ENCODE measurements around the gene CYP2J2. TPM values are rescaled to one million over a fixed set of nuclear protein-coding genes. Genes with fewer than 3 reads are reported as not detected.

Gene CYP2J2
- total RNA-seq, 2 donors from 2014 or later, result 100 to 243 TPM

DNA sequence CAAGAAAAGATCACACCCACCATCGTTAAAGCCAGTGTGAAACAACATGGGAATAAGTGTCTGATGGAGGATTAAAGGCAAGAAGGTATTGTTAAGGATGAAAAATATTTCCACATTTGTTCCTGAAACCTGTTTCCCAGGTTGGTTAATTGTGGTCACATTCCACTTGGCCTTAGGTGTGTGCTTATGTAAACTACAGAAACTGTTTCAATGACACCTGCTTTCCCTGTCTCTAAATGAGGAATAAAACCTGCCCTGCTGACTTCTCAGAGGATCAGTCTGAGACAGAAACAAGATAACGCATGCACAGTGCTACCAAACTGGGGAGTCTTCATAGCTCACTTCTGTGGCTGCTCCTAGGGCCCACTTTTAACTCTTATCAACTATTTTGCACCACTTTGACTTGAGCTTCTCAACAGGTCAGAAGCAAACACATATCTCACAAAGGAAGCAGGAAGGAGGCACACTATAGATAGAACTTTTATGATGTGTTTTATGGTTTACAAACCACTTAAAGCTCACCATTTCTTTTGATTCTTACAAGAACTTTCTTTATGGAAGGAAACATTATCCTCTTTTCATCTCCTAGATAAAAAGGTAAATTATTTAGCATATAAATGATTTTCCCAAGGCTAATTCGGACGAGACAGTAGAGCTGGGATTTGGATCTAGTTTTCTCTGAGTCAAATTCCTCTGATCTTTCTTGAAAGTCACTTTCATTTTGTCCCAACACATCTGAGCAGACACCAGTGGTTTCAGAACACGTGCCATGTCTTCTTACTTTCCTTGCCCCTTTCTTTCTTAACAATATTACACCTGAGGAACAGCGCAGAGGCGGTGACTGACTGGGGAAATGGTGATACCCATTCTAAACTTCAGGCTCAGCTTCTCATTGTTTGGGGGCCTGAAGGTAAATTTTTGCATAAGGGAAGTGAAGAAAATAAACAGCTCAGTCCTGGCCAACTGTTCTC, 33.4 kb downstream of the CYP2J2 start:
- H3K27me3 ChIP-seq, result no peaks in the 10 kb centered on the region
- no peak overlapping the region for H3K4me3 ChIP-seq
- H3K36me3 ChIP-seq, result peaks cover 20% of the 10 kb centered on the region

GRCh38 chr1:59885160-59885832, 41.3 kb downstream of the CYP2J2 start:
- TF ChIP-seq CTCF (IDR thresholded peaks at IDR 0.05), result no peak
- Histone ChIP-seq H3K4me3 (no peak overlapping the region), H3K27ac (peak overlapping the region; percentile 9 to 31), H3K9me3 (no peaks in the 10 kb centered on the region), H3K27me3 (no peaks in the 10 kb centered on the region), H3K4me1 (peaks cover 0 to 12% of the 10 kb centered on the region in 2 donors), H3K36me3 (no peaks in the 10 kb centered on the region)
- DNase-seq (ENCODE audit: low spot score), result no peak

More for the DNA sequence above, 33.4 kb downstream of the CYP2J2 start:
- Histone ChIP-seq H3K27ac (no peak overlapping the region), H3K4me1 (no peaks in the 10 kb centered on the region), H3K9me3 (no peaks in the 10 kb centered on the region)
- no peak for TF ChIP-seq CTCF (IDR thresholded peaks at IDR 0.05)
- DNase-seq (ENCODE audit: low spot score), result no peak

DNA sequence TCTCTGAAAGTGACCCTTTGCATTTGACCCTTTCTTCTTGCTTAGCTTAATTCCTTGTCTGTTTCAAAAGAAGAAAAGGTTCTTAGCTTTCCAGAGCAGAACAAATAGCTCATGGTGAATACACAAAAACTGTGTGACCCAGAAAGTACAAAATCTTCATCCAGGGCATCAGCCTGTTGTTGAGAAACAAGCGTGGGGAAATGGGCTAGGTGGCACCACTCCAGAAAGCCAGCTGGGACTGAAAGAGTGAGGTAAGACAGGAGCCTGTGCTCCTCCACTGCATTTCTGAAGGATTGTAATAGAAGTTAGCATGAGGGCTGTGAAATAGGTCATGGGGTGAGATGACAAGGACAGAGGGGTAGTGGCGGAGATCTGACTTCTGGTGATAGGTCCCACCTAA, 45.8 kb downstream of the CYP2J2 start:
- no peaks in the 10 kb centered on the region for H3K27me3 ChIP-seq
- H3K4me3 ChIP-seq, result no peak overlapping the region
- DNase-seq (ENCODE audit: low spot score), result no peak
- no peaks in the 10 kb centered on the region for H3K36me3 ChIP-seq
- H3K9me3 ChIP-seq, result peaks cover 0 to 13% of the 10 kb centered on the region in 2 donors
- no peak overlapping the region for H3K27ac ChIP-seq
- TF ChIP-seq CTCF (IDR thresholded peaks at IDR 0.05), result no peak
- peaks cover 0 to 9% of the 10 kb centered on the region in 2 donors for H3K4me1 ChIP-seq

DNA sequence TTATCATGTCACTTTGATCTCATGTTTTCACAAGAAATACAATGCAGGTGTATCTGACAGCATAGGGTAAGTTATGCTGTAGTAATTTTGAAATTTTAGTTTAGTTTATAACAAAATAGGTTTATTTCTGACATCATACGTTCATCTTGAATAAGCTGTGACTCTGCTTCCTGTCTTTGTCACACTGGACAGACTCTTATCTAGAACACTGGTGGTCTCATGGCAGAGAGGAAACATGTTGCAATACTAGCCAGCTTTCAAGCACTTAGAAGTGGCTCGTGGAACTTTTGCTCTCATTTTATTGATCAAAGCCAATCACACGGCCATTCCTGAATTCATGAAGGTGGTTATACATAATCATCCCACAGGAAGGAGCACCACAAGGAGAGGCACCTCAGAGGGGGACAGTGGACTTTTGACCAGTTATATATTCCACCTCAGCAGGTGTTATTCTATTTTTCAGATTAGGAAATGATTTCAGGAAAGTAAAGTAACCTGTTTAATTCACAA, 46.5 kb downstream of the CYP2J2 start:
- no peaks in the 10 kb centered on the region for H3K36me3 ChIP-seq
- peaks cover 0 to 3% of the 10 kb centered on the region in 2 donors for H3K4me1 ChIP-seq
- DNase-seq (ENCODE audit: low spot score), result no peak
- H3K9me3 ChIP-seq, result peaks cover 0 to 13% of the 10 kb centered on the region in 2 donors
- H3K4me3 ChIP-seq, result no peak overlapping the region
- TF ChIP-seq CTCF (IDR thresholded peaks at IDR 0.05), result no peak
- no peaks in the 10 kb centered on the region for H3K27me3 ChIP-seq
- no peak overlapping the region for H3K27ac ChIP-seq

- Histone ChIP-seq H3K4me3 (no peak overlapping the region), H3K4me1 (peaks cover 0 to 3% of the 10 kb centered on the region in 2 donors), H3K36me3 (no peaks in the 10 kb centered on the region), H3K27ac (no peak overlapping the region), H3K9me3 (peaks cover 0 to 13% of the 10 kb centered on the region in 2 donors), H3K27me3 (no peaks in the 10 kb centered on the region)
- peak; percentile 68 for DNase-seq (ENCODE audit: low spot score)
- TF ChIP-seq CTCF (IDR thresholded peaks at IDR 0.05), result peak in 1 of 2 donors; percentile 63
These were observed 47.0 kb downstream of the CYP2J2 start for GRCh38 chr1:59879574-59879973.

All from right atrium auricular region (tissue), 2 donors.